ENCODE results near the gene ENTPD6.

DNA sequence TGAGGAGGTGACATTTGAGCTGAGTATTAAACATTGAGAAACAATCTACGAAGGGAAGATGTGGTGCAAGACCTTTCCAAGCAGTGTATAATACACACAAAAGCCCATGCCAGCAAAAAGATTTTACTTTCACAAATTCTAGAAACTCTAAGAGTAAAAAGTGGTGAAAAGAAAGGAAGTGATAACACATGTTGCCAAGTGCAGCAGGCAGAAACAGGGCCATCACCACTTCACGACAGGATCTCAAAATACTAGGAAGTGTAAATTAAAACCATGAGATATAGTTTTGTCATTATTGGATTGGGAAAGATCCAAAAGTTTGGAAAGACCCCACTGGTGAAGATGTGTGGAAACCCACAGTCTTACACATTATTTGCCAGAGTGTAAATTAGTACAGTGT lies 1.7 kb upstream of the ENTPD6 start:
- TF ChIP-seq, protein P1, sequence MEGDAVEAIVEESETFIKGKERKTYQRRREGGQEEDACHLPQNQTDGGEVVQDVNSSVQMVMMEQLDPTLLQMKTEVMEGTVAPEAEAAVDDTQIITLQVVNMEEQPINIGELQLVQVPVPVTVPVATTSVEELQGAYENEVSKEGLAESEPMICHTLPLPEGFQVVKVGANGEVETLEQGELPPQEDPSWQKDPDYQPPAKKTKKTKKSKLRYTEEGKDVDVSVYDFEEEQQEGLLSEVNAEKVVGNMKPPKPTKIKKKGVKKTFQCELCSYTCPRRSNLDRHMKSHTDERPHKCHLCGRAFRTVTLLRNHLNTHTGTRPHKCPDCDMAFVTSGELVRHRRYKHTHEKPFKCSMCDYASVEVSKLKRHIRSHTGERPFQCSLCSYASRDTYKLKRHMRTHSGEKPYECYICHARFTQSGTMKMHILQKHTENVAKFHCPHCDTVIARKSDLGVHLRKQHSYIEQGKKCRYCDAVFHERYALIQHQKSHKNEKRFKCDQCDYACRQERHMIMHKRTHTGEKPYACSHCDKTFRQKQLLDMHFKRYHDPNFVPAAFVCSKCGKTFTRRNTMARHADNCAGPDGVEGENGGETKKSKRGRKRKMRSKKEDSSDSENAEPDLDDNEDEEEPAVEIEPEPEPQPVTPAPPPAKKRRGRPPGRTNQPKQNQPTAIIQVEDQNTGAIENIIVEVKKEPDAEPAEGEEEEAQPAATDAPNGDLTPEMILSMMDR (IDR thresholded peaks at IDR 0.05), result no peak
- no peak for TF ChIP-seq POLR2A (IDR thresholded peaks at IDR 0.05)

Data from heart left ventricle (tissue), 13 donors.